ENCODE data around the gene AMBP. TPM values are rescaled to one million over a fixed set of nuclear protein-coding genes. Genes with fewer than 3 reads are reported as not detected.

The AMBP gene
- total RNA-seq, 1 donor from 2014 or later: not detected

DNA sequence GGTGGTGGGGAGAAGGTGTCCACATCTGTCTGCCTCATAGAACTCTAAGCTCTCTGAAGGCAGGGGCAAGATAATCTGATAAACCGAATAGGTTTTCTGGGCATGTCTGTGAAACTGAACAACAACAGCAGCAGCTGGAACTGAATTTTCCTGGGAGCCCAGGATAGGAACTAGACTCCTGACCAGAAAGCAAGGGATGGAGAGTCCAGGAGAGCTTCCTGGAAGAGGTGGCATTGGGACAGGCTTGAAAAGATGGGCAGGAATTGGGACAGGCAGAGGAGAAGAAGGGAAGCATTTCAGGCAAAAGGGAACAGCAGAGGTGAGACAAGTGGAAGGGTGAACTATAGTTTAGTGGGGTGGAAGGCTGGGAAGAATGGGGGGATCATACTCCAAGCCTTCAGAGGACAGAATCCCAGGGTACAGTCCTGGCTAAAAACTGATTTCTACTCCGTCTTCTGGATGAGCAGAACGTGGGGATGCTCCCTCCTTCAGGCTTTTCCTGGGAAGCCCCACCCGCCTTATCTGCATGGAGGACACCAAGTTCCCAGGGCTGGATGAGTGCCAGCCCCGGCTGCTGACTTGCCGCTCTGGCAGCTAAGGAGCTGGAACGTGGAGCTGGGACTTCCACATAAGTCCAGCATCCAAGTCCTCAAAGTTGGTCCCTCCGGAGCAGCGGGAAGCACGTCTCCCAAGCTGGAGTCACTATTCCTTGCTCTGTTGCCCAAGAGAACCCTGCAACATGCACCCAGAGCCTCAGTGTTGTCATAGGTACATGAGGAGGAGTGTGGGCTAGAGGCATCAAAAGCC is 34.9 kb upstream of the AMBP start:
- no peak overlapping the region for H2AFZ ChIP-seq (replicated peaks)
- H3K9ac ChIP-seq: no peak overlapping the region
- no peak overlapping the region for H3K4me2 ChIP-seq
- no peaks in the 10 kb centered on the region for H3K9me3 ChIP-seq (ENCODE audit: low read depth)
- H3K27ac ChIP-seq: no peak overlapping the region
- no peaks in the 10 kb centered on the region for H4K20me1 ChIP-seq (ENCODE audit: low read depth)
- no peaks in the 10 kb centered on the region for H3K27me3 ChIP-seq
- H3K4me1 ChIP-seq: peaks cover 2% of the 10 kb centered on the region
- H3K9me3 Mint-ChIP-seq: no peaks in the 10 kb centered on the region
- no peaks in the 10 kb centered on the region for H3K36me3 Mint-ChIP-seq
- no peak overlapping the region for H3K4me3 ChIP-seq
- H3K4me1 Mint-ChIP-seq: peaks cover 16% of the 10 kb centered on the region
- H3K79me2 ChIP-seq (ENCODE audit: low read depth): no peaks in the 10 kb centered on the region
- peaks cover 14% of the 10 kb centered on the region for H3K27me3 Mint-ChIP-seq (ENCODE audit: insufficient read depth, low read depth)
- H3K27ac Mint-ChIP-seq: no peak overlapping the region
- H3K4me3 Mint-ChIP-seq: no peak overlapping the region
- no peaks in the 10 kb centered on the region for H3K36me3 ChIP-seq
- TF ChIP-seq EZH2phosphoT487 (IDR thresholded peaks at IDR 0.05) (no peak), EZH2 (IDR thresholded peaks at IDR 0.05) (no peak)
- TF ChIP-seq, protein P1, sequence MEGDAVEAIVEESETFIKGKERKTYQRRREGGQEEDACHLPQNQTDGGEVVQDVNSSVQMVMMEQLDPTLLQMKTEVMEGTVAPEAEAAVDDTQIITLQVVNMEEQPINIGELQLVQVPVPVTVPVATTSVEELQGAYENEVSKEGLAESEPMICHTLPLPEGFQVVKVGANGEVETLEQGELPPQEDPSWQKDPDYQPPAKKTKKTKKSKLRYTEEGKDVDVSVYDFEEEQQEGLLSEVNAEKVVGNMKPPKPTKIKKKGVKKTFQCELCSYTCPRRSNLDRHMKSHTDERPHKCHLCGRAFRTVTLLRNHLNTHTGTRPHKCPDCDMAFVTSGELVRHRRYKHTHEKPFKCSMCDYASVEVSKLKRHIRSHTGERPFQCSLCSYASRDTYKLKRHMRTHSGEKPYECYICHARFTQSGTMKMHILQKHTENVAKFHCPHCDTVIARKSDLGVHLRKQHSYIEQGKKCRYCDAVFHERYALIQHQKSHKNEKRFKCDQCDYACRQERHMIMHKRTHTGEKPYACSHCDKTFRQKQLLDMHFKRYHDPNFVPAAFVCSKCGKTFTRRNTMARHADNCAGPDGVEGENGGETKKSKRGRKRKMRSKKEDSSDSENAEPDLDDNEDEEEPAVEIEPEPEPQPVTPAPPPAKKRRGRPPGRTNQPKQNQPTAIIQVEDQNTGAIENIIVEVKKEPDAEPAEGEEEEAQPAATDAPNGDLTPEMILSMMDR (IDR thresholded peaks at IDR 0.05): no peak
- DNase-seq (ENCODE audit: low spot score): no peak
- no peaks in the 10 kb centered on the region for H3F3A ChIP-seq (ENCODE audit: low read depth)

DNA sequence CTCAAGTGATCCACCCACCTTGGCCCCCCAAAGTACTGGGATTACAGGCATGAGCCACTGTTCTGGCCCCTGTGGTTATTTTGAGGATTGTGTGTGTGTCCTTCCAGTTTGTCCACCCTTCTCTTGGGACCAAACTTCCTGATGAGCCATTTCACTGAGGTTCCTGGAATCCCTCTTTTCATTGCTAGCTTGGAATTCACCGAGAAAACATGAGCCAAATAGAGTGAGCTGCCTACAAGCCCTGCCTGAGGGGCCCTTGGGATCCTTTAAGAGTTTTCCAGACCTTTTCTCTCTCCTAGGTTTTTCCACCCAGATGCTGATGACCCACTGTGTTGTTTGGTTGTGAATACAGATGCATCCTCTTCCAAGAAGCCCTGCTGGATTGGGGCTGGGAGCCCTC is 34.2 kb upstream of the AMBP start:
- H3K27me3 Mint-ChIP-seq (ENCODE audit: insufficient read depth, low read depth): peaks cover 9% of the 10 kb centered on the region
- no peaks in the 10 kb centered on the region for H3K9me3 ChIP-seq (ENCODE audit: low read depth)
- H3K9ac ChIP-seq: no peak overlapping the region
- H3K4me3 Mint-ChIP-seq: no peak overlapping the region
- no peaks in the 10 kb centered on the region for H3K36me3 Mint-ChIP-seq
- TF ChIP-seq EZH2phosphoT487 (IDR thresholded peaks at IDR 0.05): no peak
- no peak overlapping the region for H3K4me3 ChIP-seq
- no peak for DNase-seq (ENCODE audit: low spot score)
- no peaks in the 10 kb centered on the region for H3K79me2 ChIP-seq (ENCODE audit: low read depth)
- no peaks in the 10 kb centered on the region for H3K27me3 ChIP-seq
- H3K9me3 Mint-ChIP-seq: no peaks in the 10 kb centered on the region
- no peaks in the 10 kb centered on the region for H4K20me1 ChIP-seq (ENCODE audit: low read depth)
- no peak overlapping the region for H3K4me2 ChIP-seq
- no peak overlapping the region for H2AFZ ChIP-seq (replicated peaks)
- no peaks in the 10 kb centered on the region for H3K4me1 ChIP-seq
- no peak overlapping the region for H3K27ac Mint-ChIP-seq
- H3F3A ChIP-seq (ENCODE audit: low read depth): no peaks in the 10 kb centered on the region
- no peaks in the 10 kb centered on the region for H3K36me3 ChIP-seq
- H3K4me1 Mint-ChIP-seq: peaks cover 10% of the 10 kb centered on the region
- H3K27ac ChIP-seq: no peak overlapping the region

GRCh38 chr9:114110180-114110579 is 32.1 kb upstream of the AMBP start:
- Mint-ChIP-seq H3K36me3 (no peaks in the 10 kb centered on the region), H3K9me3 (no peaks in the 10 kb centered on the region), H3K4me1 (peaks cover 10% of the 10 kb centered on the region), H3K27ac (no peak overlapping the region), H3K27me3 (ENCODE audit: insufficient read depth, low read depth) (peaks cover 7% of the 10 kb centered on the region), H3K4me3 (no peak overlapping the region)
- Histone ChIP-seq H3F3A (ENCODE audit: low read depth) (no peaks in the 10 kb centered on the region), H3K4me3 (no peak overlapping the region), H4K20me1 (ENCODE audit: low read depth) (no peaks in the 10 kb centered on the region), H3K9me3 (ENCODE audit: low read depth) (no peaks in the 10 kb centered on the region), H3K4me2 (no peak overlapping the region), H2AFZ (replicated peaks) (no peak overlapping the region), H3K4me1 (no peaks in the 10 kb centered on the region), H3K27ac (no peak overlapping the region), H3K9ac (no peak overlapping the region), H3K36me3 (no peaks in the 10 kb centered on the region), H3K27me3 (peaks cover 20% of the 10 kb centered on the region), H3K79me2 (ENCODE audit: low read depth) (no peaks in the 10 kb centered on the region)
- TF ChIP-seq EZH2 (IDR thresholded peaks at IDR 0.05) (no peak), EZH2phosphoT487 (IDR thresholded peaks at IDR 0.05) (no peak)
- TF ChIP-seq, protein P1 (IDR thresholded peaks at IDR 0.05): no peak
- no peak for DNase-seq (ENCODE audit: low spot score)

- Histone ChIP-seq H3K9ac (no peak overlapping the region), H3F3A (ENCODE audit: low read depth) (no peaks in the 10 kb centered on the region), H3K4me2 (no peak overlapping the region), H3K27me3 (peaks cover 31% of the 10 kb centered on the region), H3K4me1 (no peaks in the 10 kb centered on the region), H4K20me1 (ENCODE audit: low read depth) (no peaks in the 10 kb centered on the region), H3K79me2 (ENCODE audit: low read depth) (no peaks in the 10 kb centered on the region), H3K36me3 (no peaks in the 10 kb centered on the region), H3K4me3 (no peak overlapping the region), H3K27ac (no peak overlapping the region), H2AFZ (replicated peaks) (peak overlapping the region; percentile 59), H3K9me3 (ENCODE audit: low read depth) (no peaks in the 10 kb centered on the region)
- Mint-ChIP-seq H3K36me3 (no peaks in the 10 kb centered on the region), H3K4me1 (peaks cover 10% of the 10 kb centered on the region), H3K27ac (no peak overlapping the region), H3K9me3 (no peaks in the 10 kb centered on the region), H3K4me3 (no peak overlapping the region), H3K27me3 (ENCODE audit: insufficient read depth, low read depth) (peaks cover 7% of the 10 kb centered on the region)
- DNase-seq (ENCODE audit: low spot score): no peak
- TF ChIP-seq EZH2 (IDR thresholded peaks at IDR 0.05) (no peak), EZH2phosphoT487 (IDR thresholded peaks at IDR 0.05) (no peak)
- TF ChIP-seq, protein P1 (IDR thresholded peaks at IDR 0.05): no peak
Observed at GRCh38 chr9:114109124-114109523, 31.0 kb upstream of the AMBP start.

All from neural progenitor cell (in vitro differentiated cells).